ENCODE results near the gene HOXA10.

Gene HOXA10

DNA sequence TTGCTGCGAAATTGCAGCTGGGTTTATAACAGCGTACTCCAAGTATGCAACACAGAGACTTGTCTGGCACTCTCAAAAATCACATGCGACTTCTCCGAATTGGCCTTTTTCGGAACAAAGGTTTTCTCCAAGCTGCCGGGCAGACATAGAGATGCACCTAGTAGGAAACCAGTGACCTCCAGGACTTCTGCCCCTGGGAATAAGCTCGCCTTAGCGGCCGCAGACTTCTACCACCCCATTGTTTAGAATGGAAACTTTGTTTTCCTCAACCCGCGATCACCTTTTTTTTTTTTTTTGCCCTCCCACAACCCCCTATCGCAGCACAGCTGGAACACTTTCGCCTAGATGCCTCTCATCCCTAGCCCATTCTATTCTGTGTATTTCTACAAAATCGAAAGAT lies 4.9 kb upstream of the HOXA10 start:
- DNase-seq: no peak

GRCh38 chr7:27178366-27178765 lies 4.2 kb upstream of the HOXA10 start:
- no peak for DNase-seq

DNA sequence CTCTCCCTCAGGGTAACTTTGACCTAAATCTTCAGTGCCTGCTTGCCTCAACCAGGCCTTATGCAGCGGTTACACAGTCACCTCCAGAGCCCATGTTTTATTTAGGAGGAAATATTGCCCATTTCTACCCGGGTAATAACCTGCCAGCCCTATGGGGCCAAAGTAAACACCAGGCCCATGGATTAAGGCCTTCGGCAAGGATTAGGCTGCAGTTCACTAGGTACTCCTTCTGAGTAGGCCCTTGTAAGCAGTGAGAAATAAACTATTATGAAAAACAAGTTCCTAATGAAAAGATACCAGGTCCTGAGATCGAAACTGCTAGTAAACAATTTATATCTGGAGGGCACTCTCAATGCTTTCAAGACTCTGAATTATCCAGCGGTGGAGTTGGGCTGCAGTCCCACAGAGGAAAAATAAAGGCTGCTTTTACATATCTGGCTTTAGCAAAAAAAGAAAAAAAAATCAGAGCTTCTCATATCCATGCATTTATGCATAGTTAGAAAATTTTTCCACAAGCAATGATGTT lies 3.7 kb upstream of the HOXA10 start:
- DNase-seq: no peak

DNA sequence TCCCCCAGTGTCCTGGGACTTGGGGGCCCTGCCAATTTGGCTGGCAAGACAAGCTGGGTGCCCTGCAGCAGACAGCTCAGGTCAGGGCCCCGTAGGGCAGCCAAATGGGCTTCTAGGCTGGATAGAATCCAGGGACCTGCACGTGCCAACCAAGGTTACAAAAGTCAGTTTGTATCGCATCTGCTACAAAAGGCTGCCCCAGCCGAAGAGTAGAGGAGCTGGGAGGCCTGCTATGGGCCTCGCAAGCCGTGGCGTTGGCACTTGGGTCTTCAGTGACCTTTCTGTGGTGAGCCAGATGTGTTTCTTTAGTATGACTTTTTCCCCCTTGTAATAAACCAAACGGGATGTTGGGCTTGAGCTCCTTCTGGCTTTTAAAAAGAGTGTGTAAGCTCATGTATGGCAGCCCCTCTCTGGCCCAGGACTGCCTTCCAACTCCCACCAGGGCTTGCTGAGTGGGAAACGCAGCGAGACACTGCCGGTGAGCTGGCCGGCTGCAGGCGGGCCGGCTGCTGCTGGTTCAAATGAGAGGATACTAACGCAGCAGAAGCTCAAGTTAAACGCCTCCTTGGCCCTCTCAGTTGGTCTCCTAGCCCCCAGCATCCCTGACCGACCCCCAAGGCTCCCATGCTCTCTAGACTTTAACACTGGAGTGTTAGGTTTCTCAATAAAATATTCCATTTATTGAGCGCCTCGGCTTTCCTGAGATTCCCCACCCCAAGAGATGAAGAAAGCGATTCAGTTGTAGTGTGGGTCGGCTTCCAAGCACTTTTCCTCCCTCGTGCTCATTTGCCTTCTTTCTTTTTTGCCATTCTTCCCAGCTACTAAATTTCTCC lies 3.1 kb upstream of the HOXA10 start:
- no peak for DNase-seq

DNA sequence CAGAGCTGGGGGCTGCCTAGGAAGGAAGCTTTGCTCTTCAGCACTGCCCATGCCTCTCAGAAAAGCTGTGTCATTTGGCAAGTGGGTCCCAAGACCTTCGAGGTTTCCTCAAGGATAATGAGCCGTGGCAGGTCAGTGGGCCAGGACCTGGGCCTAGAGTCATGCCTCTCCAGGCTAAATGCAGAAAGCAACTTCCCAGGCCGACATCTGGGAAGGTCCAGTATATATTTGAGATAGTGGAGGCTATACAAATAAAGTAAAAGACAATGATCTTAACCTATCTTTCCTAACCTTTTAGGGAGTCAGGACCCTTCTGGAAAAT lies 2.4 kb upstream of the HOXA10 start:
- DNase-seq: no peak

GRCh38 chr7:27175626-27176523 lies 1.8 kb upstream of the HOXA10 start:
- no peak for DNase-seq

DNA sequence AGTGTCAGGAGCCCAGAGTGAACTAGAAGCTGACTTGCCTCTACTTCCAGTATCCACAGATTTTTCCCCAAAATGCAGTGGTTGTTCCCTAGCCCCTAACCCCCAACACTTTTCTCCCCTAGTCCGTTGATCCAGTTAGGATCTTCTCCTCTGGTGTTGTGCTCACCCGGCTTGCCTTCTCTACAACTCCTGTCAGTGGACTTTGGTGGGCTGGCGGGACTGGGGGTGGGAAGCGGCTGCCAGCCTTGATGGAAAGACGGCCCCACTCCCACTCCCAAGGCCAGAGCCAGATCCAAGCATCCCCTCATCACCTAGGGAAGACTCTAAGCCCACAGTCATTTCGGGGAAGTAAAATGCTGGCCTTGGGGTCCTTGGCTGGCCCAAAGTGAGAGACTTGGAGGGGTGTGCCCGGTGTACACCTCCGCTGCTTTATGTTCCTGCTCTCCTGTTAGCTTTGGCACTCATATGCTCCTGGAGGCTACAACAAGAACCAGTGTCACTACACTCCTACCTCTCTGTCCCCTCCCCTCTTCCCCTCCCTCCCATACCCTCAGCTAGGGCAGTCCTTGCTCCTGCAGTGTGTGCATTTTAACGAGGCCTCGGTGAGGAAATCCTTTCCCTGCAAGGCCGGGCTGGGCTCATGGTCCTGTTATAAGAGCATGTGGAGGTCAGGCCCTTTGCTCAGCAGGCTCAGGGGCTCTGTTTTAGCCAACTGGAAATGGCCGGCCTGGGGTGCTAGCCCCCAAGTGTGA lies 930 bp upstream of the HOXA10 start:
- DNase-seq: peak; percentile 1

DNA sequence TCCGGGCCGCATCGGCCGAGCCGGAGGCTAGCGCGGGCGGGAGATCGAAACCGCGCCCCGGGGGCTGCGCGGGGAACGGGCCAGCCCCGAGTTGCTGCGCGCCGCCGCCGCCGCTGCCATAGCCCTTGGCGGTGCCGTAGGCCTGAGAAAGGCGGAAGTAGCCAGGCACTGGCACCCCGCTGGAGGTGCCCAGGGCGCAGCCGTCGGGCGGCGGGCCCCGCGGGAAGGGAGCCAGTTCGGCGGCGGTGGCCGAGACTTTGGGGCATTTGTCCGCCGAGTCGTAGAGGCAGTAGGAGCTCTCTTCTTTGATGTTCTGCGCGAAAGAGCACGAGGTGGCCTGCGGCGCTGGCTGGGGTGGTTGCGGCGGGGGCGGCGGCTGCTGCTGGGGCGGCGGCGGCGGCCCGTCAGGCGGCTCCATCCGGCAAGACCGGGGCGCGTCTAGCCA lies 587 bp downstream of the HOXA10 start:
- peak; percentile 35 for DNase-seq

- peak; percentile 21 for DNase-seq
Observed at GRCh38 chr7:27172823-27173510, 1.2 kb downstream of the HOXA10 start.

GRCh38 chr7:27172315-27172774 lies 1.8 kb downstream of the HOXA10 start:
- peak; percentile 1 for DNase-seq

DNA sequence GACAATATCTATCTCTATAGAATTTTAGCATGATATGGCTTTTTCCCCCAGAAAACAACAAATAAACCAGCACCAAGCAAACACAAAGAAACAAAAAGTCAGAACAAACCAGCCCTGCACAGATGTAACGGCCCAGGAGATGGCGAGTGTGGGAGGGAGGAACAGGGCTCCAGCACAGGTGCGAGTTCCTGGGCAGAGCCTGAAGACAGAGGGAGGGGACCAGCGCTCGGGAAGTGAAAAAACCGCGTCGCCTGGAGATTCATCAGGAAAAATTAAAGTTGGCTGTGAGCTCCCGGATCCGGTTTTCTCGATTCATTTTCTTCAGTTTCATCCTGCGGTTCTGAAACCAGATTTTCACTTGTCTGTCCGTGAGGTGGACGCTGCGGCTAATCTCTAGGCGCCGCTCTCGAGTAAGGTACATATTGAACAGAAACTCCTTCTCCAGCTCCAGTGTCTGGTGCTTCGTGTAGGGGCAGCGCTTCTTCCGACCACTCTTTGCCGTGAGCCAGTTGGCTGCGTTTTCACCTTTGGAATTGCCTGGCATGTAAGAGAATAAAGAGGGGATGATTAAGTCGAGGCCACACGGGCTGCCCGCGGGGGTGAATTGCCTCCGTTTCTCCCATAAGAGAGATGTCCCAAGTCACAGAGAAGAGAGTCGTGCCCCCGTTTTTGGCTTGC lies 2.3 kb downstream of the HOXA10 start:
- peak; percentile 1 for DNase-seq

GRCh38 chr7:27171325-27171636 lies 2.8 kb downstream of the HOXA10 start:
- peak; percentile 1 for DNase-seq

- no peak for DNase-seq
Observed at GRCh38 chr7:27170426-27171324, 3.4 kb downstream of the HOXA10 start.

- no peak for DNase-seq
Observed at GRCh38 chr7:27169658-27170425, 4.3 kb downstream of the HOXA10 start.

GRCh38 chr7:27168265-27168947 lies 5.7 kb downstream of the HOXA10 start:
- DNase-seq: no peak

DNA sequence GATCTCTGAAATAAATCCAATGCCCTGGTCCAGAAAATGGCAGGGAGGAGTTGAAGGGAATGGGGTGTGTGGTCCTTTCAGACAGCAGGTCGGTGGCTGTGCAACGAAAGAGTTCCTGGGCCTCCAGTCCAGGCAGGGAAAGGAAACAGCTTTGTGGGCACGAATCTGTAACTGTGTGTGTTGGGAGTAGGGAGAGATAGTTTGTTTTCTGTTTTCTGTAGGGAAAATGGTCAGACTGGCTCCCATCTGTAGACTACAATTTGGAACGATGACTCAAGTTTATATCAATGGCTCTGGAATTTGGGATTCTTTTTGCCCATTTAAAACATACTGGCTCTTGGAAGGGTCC lies 6.2 kb downstream of the HOXA10 start:
- no peak for DNase-seq

GRCh38 chr7:27166531-27167505 lies 7.3 kb downstream of the HOXA10 start:
- DNase-seq: no peak

DNA sequence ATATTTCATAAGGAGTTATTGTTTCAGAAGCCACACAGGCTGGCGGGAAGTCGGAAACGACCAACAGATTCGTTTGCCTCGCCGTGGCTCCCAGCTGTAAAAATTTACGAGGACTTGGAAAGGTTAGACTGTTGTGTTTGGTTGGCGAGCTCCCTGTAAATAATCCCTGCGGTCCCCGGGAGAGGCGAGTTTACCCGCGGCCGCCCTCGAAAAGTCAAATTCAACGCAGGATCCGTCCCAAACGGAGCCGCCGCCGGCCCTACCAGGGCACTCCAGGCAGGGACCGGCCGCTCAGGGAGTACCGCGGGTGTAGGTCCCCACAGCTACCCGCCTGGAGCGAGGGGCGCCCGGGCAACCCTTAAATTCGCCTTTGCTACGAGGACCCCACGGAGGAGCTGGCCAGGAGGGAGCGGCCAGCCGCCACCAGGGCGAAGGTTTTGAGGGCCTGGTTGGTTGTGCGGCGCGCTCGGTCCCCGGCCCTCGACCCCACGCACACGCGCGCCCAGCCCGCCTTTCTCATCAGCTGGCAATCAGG lies 8.1 kb downstream of the HOXA10 start:
- no peak for DNase-seq
